Activated CD4-positive, alpha-beta T cell treated with anti-CD3 and anti-CD28 coated beads, Interleukin-2, amount 50 U/mL, for 24 hours (primary cell): ENCODE data around the gene ICAM3.

Experiments
- DNase-seq, 2 donors: peaks; one replicate each; pipeline ENCODE4 v3.0.0-alpha.2; 2020; ENCODE audit warnings: low read depth in 1 of 2, low spot score in 1 of 2

Gene ICAM3

DNA sequence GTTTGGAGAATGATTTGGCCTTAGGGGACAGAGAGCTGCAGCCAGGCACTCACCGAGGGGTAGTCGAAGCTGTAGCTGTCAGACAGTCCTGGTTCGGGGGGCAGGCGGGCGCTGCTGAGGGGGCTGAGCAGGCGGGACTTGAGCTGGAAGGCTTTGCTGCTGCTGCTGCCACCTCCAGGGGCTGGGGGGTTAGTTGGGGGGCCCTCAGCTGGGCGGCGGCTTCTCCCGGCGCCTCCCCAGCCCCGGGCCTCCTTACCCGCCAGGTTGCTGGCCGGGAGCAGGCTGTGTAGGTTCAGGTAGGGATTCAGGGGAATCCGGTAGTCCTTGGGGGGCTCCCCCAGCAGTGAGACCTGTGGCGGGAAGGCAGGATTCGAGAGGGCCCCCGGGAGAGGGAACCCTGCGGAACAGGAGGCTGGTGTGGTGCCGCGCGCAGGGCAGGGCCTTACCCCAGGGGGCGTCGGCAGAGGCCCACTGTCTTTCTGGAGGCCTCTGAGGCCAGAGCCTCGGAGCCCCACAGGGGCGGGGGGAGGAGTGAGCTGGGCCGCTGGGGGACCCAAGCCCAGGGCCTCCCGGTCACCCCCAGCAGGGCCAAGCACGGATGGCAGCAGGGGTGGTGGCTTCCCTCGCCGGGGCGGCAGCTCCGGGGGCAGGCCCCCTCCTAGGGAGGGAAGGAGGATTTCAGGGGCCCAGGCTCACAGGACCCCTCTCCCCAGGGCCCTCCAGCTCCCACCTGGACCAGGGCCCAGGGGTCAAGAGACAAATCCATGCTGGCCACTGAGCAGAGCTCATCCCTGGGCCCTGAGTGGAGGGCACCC, 18.6 kb downstream of the ICAM3 start:
- no peak for DNase-seq

DNA sequence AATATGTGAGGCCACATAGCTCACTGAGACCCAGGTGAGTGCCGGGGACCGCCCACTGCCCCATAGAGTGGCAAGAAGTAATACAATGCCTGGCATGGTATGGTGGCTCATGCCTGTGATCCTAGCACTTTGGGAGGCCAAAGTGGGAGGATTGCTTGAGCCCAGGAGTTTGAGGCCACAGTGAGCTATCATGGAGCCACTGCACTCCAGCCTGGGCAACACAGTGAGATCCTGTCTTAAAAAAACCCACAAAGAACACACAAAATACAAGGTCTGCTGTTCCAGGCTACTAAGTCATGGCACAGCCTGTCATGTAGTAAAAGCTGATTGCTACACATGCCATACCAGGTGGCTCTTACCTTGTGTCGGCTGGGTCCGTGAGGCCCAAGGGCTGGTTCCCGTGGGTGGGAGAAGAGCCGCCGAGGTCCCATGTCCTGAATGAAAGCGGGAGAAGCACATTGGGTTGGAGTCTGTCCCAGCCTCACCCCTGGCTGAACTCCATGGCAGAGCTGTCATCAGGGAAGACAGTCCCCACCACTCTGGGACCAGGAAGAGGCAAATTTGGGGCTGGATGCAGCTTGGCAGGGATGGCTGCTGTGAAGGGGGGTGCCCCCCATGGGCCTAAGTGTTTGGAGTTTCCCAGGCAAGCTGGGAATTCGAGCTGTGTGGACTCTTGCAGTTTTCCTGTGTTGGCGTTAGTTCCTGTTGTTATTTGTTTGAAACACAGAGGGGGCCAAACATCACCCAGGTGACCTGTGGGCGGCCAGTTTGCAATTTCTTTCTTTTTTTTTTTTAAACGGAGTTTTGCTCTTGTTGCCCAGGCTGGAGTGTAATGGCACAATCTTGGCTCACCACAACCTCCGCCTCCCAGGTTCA, 20.4 kb downstream of the ICAM3 start:
- DNase-seq = no peak

DNA sequence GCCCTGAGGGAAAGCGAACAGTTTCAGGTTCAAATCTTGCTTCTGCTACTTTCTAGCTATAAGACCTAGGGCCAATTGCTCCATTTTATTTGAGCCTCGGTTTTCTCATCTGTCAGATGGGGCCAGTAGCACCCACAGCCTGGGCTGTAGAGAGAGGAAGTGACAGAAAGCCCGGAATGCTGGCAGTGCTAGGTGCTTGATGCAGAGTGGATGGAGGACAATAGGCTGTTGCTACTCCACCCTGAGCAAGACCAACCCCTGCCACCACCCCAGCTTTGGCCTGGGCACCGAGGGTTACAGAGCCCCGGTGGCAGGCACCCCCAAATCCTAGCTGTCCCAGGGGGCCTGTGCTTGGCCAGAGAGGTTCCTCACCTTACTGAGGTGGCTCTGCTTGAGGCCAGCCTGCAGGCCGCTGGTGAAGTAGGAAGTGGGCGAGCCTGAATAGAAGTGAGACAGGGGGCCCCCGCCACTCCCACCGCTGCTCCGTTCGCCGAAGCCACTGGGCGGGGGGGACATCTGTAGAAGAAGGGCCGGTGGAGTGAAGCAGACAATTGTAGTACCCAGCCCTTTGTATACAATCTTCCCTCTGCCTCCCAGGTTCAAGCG, 21.5 kb downstream of the ICAM3 start:
- DNase-seq = no peak

DNA sequence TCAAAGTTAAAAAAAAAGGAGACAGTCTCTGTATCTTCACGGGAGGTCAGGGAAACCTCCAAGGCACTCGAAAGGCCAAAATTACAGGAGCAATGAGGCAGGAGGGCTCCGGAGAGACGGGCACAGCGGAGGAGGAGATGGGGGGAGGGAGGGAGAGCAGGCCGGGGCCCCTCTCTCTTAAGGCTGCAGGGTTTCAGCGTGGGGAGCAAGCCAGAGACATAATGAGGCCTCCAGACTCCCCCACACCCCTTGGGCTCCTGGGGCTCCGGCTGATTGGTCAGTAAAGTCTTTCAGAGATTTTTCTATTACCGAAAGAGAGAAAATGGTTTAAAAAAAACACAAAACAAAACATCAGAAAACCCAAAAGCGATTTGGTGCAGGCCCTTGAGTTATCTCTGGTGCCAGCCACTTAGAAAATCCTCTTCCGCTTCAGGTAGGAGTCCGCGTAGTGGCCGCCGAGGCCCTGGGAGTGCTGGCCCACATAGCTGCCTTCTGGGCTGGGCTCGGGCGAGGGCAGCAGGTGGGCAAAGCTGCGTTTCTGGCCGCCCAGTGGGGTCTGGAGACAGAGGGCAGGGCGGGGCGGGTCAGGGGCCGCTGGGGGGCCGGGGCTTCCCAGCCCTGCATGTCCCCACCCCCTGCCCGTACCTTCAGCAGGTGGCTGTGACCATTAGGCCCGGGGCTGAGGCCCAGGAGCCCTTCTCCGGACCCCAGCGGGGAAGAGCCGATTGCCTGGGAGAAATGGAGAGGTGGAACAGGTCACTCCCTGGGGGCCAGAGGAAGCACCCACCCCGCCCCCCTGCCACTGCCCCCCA, 22.2 kb downstream of the ICAM3 start:
- DNase-seq = no peak

DNA sequence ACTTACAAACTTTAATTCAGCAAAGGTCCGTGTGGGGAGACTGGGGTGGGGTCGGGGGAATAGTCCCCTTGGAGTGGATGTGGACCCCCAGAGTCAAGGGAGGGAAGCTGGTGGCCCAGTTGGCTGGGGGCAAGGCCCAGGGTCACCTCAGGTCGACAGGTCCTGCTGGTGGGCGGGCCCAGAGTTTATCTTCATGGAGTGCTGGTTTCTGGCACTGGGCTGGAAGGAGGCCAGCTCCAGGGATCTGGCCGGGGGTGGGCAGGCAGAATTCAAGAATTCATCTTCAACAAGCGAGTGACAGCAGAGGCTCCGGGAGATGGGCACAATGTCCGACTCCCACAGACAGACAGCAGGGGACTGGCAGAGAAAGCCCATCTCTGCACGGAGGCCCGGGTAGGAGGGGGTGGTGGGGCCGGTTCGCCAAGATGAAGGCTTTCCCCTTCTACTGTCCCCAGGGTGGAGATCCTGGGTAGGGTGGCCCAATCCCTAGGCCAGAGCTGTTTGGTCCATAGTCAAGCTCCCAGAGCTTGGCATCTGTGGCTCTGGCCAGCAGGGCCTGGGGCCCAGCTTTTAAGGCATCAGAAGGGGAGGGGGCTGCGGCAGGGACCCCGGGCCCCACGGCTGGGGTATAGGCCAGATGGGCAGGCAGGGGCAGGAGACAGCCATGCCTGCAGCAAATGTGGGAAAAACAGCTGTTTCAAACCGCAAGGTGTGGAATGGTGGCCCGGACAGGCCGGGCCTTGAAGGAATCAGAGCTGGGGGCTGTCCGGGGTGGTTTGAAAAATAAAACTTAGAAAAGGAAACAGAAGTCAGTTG, 23.0 kb downstream of the ICAM3 start:
- DNase-seq = no peak

DNA sequence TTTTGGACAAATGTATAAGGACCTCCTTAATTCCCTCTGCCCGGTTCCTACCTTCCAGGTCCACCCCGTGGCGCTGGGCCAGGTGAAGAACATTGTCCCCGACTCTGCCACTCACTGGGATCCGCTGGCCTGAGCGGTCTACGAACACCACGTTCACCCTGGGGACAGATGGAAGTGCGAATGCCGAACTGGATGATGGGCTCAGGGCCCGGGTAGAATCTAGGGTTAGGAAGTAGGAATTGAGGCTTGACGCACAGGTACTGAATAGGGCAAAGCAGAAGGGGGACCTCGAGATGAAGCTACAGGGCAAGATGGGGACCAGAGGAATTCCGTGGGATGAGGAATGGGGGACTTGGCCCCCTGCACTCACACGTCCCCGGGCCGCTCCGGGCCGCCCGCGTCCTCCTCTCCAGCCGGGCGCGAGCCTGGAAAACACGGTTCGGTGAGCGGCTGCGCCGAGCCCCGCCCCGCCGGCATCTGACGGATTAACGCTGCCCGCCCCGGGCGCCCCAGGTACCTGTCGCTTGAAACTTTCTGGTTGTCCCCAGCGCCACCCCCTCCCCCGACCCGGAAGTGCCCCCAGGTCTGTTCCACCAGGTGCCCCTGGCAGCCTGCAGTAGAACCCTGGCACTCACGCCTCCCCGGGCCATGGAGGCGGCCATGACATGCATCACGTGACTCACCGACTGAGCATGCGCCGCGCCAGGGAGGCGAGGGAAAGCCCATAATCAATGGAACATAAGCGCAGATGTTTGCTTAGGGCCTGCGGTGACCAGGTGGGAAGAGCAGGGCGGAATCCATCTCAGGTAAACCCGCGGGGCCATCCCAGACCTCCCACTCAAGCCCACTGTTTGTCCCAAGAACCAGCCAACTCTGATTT, 23.8 kb downstream of the ICAM3 start, which contains the start of gene FDX2:
TSS of gene FDX2 (minus strand) at position 681 of the 880 bp plus-strand sequence. CDS start at position 662, 19 bp downstream.
- DNase-seq = peak; percentile 85 to 89

DNA sequence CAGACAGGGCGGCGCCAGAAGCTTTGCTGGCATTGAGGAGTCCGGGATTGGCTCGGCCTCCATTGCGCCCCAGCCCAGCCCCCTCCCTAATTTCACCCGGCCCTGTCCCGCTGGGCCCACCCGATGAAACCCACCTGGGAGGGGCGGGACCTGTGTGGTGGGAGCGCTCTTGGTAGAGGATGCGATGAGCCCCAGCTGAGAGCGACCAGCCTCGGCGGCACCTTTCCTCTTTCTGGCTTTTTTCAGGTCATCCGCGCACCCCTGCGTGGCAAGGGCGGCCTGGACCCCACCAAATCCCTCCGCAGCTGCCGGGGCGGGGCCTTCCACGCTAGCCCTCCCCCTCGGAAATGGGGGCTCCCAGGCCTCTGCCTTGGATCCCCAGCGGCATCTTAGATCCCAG, 30.0 kb downstream of the ICAM3 start, which contains the start of gene ZGLP1:
TSS of gene ZGLP1 (minus strand) at position 393 of the 400 bp plus-strand sequence.
- DNase-seq = no peak

DNA sequence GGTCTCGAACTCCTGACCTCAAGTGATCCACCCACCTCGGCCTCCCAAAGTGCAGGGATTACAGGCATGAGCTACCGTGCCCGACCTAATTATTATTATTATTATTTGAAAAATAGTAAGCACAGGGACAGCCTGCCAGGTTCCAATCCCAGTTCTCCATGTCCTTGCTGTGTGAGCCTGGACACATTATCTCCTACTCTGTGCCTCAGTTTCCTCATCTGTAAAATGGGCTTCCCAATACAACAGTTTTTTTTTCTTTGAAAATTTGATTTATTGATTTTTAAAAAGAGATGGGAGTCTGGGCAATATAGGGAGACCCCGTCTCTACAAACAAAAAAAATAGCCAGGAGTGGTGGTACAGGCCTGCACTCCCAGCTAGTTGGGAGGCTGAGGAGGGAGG, 33.1 kb downstream of the ICAM3 start:
- no peak for DNase-seq

DNA sequence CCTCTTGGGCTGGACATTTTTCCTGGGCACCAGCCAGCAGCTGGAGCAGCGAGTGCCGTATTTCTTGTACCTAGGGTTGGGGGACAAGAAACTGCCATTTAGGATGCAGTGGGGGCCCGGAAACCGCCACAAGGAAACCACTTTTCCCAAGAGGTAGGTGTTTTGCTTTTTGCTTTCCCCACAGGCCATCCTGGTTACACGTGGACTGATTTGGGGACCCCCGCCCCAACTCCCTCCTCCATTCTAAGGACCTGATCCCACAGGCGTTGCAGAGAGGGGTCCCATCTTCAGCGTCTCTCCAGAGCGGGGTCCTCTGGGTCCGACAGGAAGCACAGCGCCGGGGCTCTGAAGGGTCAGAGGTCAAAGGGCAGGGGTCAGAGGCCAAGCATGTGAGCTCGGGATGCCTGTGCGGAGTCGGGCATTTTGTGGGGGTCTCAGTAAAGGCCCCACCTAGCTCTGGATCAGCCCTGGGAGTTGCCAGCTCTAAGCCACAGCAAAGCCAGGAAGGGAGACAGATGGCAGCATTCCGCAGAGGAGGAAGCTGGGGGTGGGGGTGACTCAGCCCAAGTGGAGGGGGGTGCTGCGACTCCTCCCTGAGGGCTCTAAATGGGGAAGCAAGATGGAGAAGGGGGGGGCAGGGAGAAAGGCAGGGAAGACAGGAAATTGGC, 34.2 kb downstream of the ICAM3 start:
- DNase-seq = no peak

DNA sequence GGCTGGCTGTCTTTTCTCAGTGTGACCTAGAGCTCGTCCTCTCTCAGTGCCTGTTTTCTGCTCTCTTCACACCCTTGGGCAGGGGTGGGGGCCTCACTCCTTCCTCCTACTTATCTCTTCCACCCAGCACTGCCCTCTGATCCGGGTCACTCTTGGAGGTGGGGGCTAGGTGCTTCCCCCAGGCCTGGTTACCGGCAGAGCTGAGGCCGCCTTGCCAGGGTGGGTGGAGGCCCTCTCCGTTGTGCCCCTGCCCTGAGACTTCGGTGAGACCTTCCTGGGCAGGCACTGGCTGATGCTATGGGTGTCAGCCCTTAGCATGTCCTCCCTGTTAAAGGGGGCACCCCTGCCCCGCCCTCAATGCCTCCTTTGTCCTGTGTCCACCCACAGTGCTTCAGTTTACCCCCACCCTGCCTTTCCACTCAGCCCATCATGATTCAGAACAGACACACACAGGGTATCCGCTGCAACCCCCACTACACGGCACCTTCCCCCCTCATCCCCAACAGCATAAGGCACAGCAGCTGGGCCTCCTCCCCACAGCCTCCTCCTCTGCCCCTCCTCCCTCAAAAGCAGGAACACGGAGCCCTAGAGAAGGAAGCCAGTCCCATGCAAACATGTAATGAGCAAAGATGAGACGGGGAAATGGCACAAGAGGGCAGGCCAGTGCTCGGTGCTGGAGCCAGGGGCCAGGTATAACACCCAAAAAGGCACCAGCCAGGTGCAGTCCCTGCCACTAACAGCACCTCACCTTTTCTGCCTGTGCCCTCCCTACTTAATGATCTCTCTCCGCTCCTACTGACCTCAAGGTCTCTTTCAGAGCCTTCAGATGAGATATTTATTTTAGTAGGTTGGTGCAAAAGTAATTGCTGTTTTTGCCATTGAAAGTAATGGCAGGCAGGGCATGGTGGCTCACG, 39.6 kb downstream of the ICAM3 start:
- DNase-seq = no peak

DNA sequence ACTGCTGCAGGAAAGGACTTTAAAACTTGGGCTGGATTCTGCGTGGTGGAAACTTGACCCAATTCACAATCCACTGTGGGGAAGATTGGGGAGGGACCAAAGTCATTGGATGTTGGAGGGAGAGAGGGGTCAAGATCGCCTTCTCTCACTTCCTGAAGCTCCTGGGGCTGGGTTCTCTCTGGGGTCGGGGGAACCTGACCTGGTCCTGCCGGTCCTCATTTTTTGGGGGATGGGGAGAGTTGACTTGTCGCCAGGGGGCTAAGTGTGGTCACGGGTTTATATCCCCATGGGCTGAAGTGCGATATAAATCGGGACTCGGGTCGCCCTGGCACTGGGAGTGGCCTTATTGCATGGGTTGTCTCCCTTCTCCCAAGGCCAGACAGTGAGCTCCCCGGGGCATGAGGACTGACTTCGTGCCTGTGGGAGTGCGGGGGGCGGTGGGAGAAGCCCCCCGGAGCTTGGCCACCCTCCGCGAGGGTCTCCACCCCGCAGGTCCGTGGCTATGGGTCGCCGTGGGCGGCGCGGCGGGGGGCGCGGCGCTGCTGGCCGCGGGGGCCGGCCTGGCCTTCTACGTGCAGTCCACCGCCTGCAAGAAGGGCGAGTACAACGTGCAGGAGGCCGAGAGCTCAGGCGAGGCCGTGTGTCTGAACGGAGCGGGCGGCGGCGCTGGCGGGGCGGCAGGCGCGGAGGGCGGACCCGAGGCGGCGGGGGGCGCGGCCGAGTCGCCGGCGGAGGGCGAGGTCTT, 43.4 kb downstream of the ICAM3 start:
- no peak for DNase-seq

DNA sequence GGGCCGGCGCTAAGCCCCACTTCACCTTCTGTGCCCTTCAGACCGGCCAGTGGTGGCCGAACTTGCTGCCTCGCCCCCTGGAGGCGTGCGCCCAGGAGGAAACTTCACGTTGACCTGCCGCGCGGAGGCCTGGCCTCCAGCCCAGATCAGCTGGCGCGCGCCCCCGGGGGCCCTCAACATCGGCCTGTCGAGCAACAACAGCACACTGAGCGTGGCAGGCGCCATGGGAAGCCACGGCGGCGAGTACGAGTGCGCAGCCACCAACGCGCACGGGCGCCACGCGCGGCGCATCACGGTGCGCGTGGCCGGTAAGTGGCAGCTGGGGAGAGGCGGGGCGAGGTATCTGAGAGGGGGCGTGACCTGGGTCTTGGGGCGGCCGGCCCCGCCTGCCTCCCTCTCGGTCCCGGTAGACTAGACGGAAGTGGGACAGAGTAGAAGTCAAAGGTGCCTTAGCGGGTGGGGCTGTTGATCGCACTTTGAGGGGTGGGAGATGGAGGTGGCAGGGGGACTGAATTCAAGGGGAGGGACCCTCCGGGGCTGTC, 44.0 kb downstream of the ICAM3 start:
- DNase-seq = no peak

DNA sequence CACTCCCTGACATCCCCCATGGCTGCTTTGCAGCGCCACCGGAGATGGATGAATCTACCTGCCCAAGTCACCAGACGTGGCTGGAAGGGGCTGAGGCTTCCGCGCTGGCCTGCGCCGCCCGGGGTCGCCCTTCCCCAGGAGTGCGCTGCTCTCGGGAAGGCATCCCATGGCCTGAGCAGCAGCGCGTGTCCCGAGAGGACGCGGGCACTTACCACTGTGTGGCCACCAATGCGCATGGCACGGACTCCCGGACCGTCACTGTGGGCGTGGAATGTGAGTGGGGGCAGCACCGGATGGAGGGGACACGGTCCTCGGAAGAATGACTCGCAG, 45.1 kb downstream of the ICAM3 start:
- no peak for DNase-seq

DNA sequence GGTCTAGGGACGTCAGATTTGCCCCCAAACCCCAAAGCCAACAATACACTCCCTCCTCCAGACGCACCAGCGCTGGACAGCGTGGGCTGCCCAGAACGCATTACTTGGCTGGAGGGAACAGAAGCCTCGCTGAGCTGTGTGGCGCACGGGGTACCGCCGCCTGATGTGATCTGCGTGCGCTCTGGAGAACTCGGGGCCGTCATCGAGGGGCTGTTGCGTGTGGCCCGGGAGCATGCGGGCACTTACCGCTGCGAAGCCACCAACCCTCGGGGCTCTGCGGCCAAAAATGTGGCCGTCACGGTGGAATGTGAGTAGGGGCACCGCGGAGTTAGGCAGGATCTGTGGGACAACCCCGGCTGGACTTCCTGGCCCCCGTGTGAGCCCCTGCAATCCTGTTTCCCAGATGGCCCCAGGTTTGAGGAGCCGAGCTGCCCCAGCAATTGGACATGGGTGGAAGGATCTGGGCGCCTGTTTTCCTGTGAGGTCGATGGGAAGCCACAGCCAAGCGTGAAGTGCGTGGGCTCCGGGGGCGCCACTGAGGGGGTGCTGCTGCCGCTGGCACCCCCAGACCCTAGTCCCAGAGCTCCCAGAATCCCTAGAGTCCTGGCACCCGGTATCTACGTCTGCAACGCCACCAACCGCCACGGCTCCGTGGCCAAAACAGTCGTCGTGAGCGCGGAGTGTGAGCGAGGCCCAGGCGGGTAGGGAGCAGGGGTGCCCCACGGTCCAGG, 45.6 kb downstream of the ICAM3 start:
- no peak for DNase-seq

DNA sequence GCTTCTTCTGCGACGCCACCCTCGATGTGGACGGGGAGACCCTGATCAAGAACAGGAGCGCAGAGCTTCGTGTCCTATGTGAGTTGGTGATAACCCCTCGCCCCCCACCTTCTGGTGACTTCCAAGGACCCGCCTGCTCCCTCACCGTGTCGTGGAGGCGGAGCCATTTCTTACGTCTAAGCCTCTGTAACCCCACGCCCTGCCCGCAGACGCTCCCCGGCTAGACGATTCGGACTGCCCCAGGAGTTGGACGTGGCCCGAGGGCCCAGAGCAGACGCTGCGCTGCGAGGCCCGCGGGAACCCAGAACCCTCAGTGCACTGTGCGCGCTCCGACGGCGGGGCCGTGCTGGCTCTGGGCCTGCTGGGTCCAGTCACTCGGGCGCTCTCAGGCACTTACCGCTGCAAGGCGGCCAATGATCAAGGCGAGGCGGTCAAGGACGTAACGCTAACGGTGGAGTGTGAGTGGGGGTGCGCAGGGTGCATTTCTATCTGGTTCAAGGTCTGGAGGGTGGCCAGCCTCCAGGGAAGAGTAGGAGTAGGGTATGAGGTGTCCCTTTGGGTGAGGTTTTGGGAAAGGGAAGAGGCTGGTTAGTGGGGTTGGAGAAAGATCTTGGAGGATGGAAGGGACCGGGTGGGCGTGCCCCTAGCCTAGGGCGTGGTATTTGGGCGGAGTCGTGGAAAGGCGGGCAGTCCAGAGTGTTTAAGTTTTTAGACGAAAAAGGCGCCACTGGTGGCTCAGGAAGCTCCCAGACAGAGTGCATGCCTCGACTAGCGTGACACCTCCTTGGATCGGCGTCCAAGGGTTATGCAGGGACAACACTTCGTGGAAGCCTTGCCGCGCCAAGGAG, 46.4 kb downstream of the ICAM3 start:
- no peak for DNase-seq
